Measurements from ENCODE around the gene PRRG4. TPM values are rescaled to one million over a fixed set of nuclear protein-coding genes. Genes with fewer than 3 reads are reported as not detected.
"Not testable (repeated sequence)": the region's sequence is repeated elsewhere in the genome, so short reads cannot be mapped to it uniquely, and the experiment has no call there.

Gene PRRG4
- total and polyA plus RNA-seq, 2 of the 4 experiments (the other 2 are of a cell fraction), result not detected

- H3K18ac ChIP-seq (ENCODE audit: low read depth, low read length), result no peak overlapping the region
- in situ Hi-C loops (cut with MboI; ENCODE audit: low sequenced_read_pairs), result no loop called here
- H3K23ac ChIP-seq (ENCODE audit: low read depth, low read length), result no peak overlapping the region
- no peaks in the 10 kb centered on the region for H4K20me1 ChIP-seq (ENCODE audit: insufficient read depth, low read length)
- H4K8ac ChIP-seq (ENCODE audit: low read depth in 2 of 2, low read length in 2 of 2), result no peak overlapping the region
- H2AFZ ChIP-seq (replicated peaks; ENCODE audit: low read length, poor library complexity), result no peak overlapping the region
- DNase-seq (no peak), ATAC-seq (ENCODE audit: low read depth) (no peak)
- H4K5ac ChIP-seq (ENCODE audit: low read depth, low read length), result no peak overlapping the region
- no peak overlapping the region for H2BK20ac ChIP-seq (ENCODE audit: low read depth, low read length)
- no peak for TF ChIP-seq CEBPB (IDR thresholded peaks at IDR 0.05; ENCODE audit: low read depth, low read length)
- no peak for TF ChIP-seq FOS (IDR thresholded peaks at IDR 0.05; ENCODE audit: low read depth, low read length)
- H3K14ac ChIP-seq (replicated peaks; ENCODE audit: low read depth, low read length), result no peak overlapping the region
- no peak overlapping the region for H3K9ac ChIP-seq (ENCODE audit: low read depth, low read length)
- ChIA-PET POLR2A (ENCODE audit: unreplicated experiment) (no interaction called here), CTCF (interaction anchor here (0.6 to 0.8 kb wide), 2 partner anchors 17 to 75 kb away, joined by 3 to 4 read pairs; no protein-coding TSS in a partner anchor)
- peaks cover 2% of the 10 kb centered on the region; the same call in 1 of the 2 replicates for H3K4me1 ChIP-seq (ENCODE audit: control insufficient read depth, insufficient read depth, low read length)
- no peak overlapping the region for H2BK5ac ChIP-seq (ENCODE audit: low read depth, low read length, poor library complexity, severe bottlenecking)
- no TSS peak for BruUV-seq (replicated peaks)
- no peak overlapping the region for H3K27ac ChIP-seq (ENCODE audit: insufficient read depth, low read length)
- no peak overlapping the region for H3K4me3 ChIP-seq (ENCODE audit: insufficient read depth, low read depth, low read length)
- no peak overlapping the region for H3K4ac ChIP-seq (ENCODE audit: low read depth, low read length)
- H4K91ac ChIP-seq (ENCODE audit: insufficient read depth, low read depth, low read length), result no peak overlapping the region
- H3K27me3 ChIP-seq (ENCODE audit: control insufficient read depth, insufficient read depth, low read length), result peaks cover 1% of the 10 kb centered on the region; the same call in 1 of the 2 replicates
- H2BK15ac ChIP-seq (ENCODE audit: low read depth, low read length), result no peak overlapping the region
- no peak overlapping the region for H2AK5ac ChIP-seq (ENCODE audit: low read depth, low read length)
- H3K9me3 ChIP-seq (ENCODE audit: control insufficient read depth, insufficient read depth, low read length), result no peaks in the 10 kb centered on the region
- H2BK120ac ChIP-seq (ENCODE audit: low read depth, low read length), result no peak overlapping the region
- no peak overlapping the region for H3K4me2 ChIP-seq (ENCODE audit: low read depth, low read length)
- no peak overlapping the region for H3K56ac ChIP-seq (ENCODE audit: extremely low read depth, insufficient read depth, low read length)
- intact Hi-C loops (cut with micrococcal nuclease), result no loop called here
- no peaks in the 10 kb centered on the region for H3K36me3 ChIP-seq (ENCODE audit: control insufficient read depth, insufficient read depth, low read length)
- WGBS, 2 experiments (ENCODE audit: extremely low coverage in 2 of 2, insufficient read length in 1 of 2), result no CpG with 5 or more reads among the region's 3 CpGs
- no peaks in the 10 kb centered on the region for H3K79me1 ChIP-seq (ENCODE audit: low read depth in 1 of 2, low read length in 2 of 2)
- H2AK9ac ChIP-seq (replicated peaks; ENCODE audit: low read depth, low read length, poor library complexity), result no peak overlapping the region
- dilution Hi-C loops (cut with HindIII; ENCODE audit: low sequenced_read_pairs, unreplicated experiment), result no loop called here
- H3K9me1 ChIP-seq (ENCODE audit: insufficient read depth, low read length), result no peaks in the 10 kb centered on the region
These were observed 56.5 kb downstream of the PRRG4 start for GRCh38 chr11:32886180-32886579.

DNA sequence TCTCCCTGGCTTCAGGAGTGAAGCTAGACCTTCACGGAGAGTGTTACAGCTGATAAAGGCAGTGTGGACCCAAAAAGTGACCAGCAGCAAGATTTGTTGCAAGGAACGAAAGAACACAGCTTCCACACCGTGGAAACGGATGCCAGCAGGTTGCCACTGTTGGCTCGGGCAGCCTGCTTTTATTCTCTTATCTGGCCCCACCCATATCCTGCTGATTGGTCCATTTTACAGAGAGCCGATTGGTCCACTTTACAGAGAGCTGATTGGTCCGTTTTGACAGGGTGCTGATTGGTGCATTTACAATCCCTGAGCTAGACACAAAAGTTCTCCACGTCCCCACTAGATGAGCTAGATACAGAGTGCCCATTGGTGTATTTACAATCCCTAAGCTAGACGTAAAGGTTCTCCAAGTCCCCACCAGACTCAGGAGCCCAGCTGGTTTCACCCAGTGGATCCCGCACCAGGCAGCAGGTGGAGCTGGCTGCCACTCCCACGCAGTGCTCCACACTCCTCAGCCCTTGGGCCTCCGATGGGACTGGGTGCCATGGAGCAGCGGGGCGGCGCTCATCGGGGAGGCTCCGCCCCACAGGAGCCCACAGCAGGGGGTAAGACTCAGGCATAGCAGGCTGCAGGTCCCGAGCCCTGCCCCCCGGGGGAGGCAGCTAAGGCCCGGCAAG is 58.1 kb downstream of the PRRG4 start:
- H3K4me2 ChIP-seq (ENCODE audit: low read depth, low read length); H2AFZ ChIP-seq (replicated peaks; ENCODE audit: low read length, poor library complexity); H3K14ac ChIP-seq (replicated peaks; ENCODE audit: low read depth, low read length); H2BK20ac ChIP-seq (ENCODE audit: low read depth, low read length); H2AK5ac ChIP-seq (ENCODE audit: low read depth, low read length); in situ Hi-C loops (cut with MboI; ENCODE audit: low sequenced_read_pairs); H3K56ac ChIP-seq (ENCODE audit: extremely low read depth, insufficient read depth, low read length); H3K18ac ChIP-seq (ENCODE audit: low read depth, low read length); ATAC-seq (ENCODE audit: low read depth); H3K9me1 ChIP-seq (ENCODE audit: insufficient read depth, low read length); H4K91ac ChIP-seq (ENCODE audit: insufficient read depth, low read depth, low read length); H4K5ac ChIP-seq (ENCODE audit: low read depth, low read length); H3K9ac ChIP-seq (ENCODE audit: low read depth, low read length); intact Hi-C loops (cut with micrococcal nuclease); CTCF ChIA-PET; H3K79me1 ChIP-seq (ENCODE audit: low read depth in 1 of 2, low read length in 2 of 2); H3K9me3 ChIP-seq (ENCODE audit: control insufficient read depth, insufficient read depth, low read length); H4K20me1 ChIP-seq (ENCODE audit: insufficient read depth, low read length); BruUV-seq (replicated peaks); H3K36me3 ChIP-seq (ENCODE audit: control insufficient read depth, insufficient read depth, low read length); H4K8ac ChIP-seq (ENCODE audit: low read depth in 2 of 2, low read length in 2 of 2); H3K4me3 ChIP-seq (ENCODE audit: insufficient read depth, low read depth, low read length); dilution Hi-C loops (cut with HindIII; ENCODE audit: low sequenced_read_pairs, unreplicated experiment); H3K27me3 ChIP-seq (ENCODE audit: control insufficient read depth, insufficient read depth, low read length); H2BK120ac ChIP-seq (ENCODE audit: low read depth, low read length); H2BK15ac ChIP-seq (ENCODE audit: low read depth, low read length); H2BK5ac ChIP-seq (ENCODE audit: low read depth, low read length, poor library complexity, severe bottlenecking); H3K23ac ChIP-seq (ENCODE audit: low read depth, low read length); DNase-seq; H3K27ac ChIP-seq (ENCODE audit: insufficient read depth, low read length); H3K4me1 ChIP-seq (ENCODE audit: control insufficient read depth, insufficient read depth, low read length); H3K4ac ChIP-seq (ENCODE audit: low read depth, low read length); H2AK9ac ChIP-seq (replicated peaks; ENCODE audit: low read depth, low read length, poor library complexity): not testable (repeated sequence)
- WGBS, 2 experiments (ENCODE audit: extremely low coverage in 2 of 2, insufficient read length in 1 of 2), result 91% methylated on average over 11 of the region's 20 CpGs; no CpG with 5 or more reads in 1 of the 2 experiments
- POLR2A ChIA-PET (ENCODE audit: unreplicated experiment), result interaction anchor here (0.5 kb wide), 1 partner anchor 24 kb away, joined by 3 read pairs; no protein-coding TSS in a partner anchor

Data from IMR-90 (cell line).